ENCODE data around the gene SH3D19. TPM values are rescaled to one million over a fixed set of nuclear protein-coding genes. Genes with fewer than 3 reads are reported as not detected.

Gene SH3D19, protein sequence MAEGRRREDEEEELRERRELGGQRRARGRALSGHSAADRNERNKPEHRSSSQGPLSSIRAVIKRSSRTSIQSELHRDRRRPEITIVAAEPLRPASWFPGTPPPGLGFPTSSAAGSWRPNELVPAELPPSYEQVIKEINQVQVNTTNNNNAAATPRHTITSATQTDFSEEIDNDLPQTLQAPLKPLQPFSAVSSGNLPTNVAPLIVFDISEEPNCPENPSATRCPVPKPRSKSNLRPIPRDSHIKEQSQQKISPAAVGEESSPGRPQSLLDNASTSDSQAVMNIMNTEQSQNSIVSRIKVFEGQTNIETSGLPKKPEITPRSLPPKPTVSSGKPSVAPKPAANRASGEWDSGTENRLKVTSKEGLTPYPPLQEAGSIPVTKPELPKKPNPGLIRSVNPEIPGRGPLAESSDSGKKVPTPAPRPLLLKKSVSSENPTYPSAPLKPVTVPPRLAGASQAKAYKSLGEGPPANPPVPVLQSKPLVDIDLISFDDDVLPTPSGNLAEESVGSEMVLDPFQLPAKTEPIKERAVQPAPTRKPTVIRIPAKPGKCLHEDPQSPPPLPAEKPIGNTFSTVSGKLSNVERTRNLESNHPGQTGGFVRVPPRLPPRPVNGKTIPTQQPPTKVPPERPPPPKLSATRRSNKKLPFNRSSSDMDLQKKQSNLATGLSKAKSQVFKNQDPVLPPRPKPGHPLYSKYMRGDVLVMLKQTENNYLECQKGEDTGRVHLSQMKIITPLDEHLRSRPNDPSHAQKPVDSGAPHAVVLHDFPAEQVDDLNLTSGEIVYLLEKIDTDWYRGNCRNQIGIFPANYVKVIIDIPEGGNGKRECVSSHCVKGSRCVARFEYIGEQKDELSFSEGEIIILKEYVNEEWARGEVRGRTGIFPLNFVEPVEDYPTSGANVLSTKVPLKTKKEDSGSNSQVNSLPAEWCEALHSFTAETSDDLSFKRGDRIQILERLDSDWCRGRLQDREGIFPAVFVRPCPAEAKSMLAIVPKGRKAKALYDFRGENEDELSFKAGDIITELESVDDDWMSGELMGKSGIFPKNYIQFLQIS
- total RNA-seq (100 to 1,000 TPM in 2 of 4 donors, 10 to 100 TPM in 2; 81.6 to 123 (median 98.1) TPM), polyA plus RNA-seq (46.7 TPM)
- long read RNA-seq, donor 1, full-length matches to known transcripts = 23 of 125 reads
- long read RNA-seq, donor 1, partial matches to known transcripts = 41 of 125 reads
- long read RNA-seq, donor 1, other reads (novel, unspliced or antisense) = 61 of 125 reads
- long read RNA-seq, donor 2, full-length matches to known transcripts = 13 of 39 reads
- long read RNA-seq, donor 2, partial matches to known transcripts = 4 of 39 reads
- long read RNA-seq, donor 2, other reads (novel, unspliced or antisense) = 22 of 39 reads
- long read RNA-seq, donor 3, full-length matches to known transcripts = 16 of 122 reads
- long read RNA-seq, donor 3, partial matches to known transcripts = 76 of 122 reads
- long read RNA-seq, donor 3, other reads (novel, unspliced or antisense) = 30 of 122 reads
- long read RNA-seq, donor 4, full-length matches to known transcripts = 23 of 64 reads
- long read RNA-seq, donor 4, partial matches to known transcripts = 17 of 64 reads
- long read RNA-seq, donor 4, other reads (novel, unspliced or antisense) = 24 of 64 reads

DNA sequence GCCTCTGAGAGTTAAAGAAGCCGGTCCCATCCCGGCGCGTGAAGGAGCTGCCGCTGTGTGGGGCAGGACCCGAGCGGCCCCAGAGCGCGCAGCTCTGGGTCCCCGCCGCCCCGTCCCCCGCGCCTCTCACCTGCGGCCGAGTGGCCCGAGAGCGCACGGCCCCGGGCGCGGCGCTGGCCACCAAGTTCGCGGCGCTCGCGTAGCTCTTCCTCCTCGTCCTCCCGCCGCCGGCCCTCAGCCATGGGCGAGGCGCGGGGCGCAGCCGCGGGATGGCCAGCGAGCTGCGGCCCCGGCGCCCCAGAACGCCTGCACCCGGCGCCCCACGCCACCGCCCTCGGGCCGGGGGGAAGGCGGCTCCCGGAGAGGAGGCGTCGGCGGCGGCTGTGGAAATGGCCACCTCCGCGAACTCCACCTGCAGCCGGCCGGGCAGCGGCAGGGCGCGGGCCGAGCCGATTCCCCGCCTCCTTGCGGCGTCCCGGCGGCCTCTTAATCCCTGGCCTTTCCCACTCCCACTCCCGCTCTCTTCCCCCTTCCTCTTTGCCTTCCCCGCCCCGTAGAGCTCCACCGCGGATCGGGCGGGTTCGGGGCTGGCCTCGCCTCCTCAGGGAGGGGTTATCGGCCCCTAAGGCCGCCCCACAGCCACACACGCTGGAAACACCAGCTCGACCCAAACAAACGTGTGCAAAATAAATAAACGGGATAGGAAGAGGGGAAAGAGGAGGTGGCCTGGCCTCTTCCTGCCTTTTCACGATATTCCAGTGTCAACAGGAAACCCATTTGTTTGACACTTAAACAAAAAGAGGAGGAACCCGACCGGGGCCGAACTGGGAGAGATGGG is at the start of gene SH3D19:
SH3D19 (minus strand) TSS at position 495 of the 838 bp plus-strand sequence; CDS start at position 242, 253 bp downstream.
- peak; percentile 97 to 98 for ATAC-seq
- DNase-seq = peak; percentile 81 to 91 (median 90)
- peak within 1 kb of the TSS; percentile 78 for H3K4me3 ChIP-seq (ENCODE audit: low read length)
- WGBS = 1% methylated on average over 88 of the region's 88 CpGs
- H3K27ac ChIP-seq (ENCODE audit: low read length) = peak within 1 kb of the TSS; percentile 90
- H3K9me3 ChIP-seq (ENCODE audit: control insufficient read depth, low read length) = no peaks in the 10 kb centered on the region
- H3K27me3 ChIP-seq (ENCODE audit: control insufficient read depth, insufficient read depth) = no peaks in the 10 kb centered on the region
- peaks cover 2% of the 10 kb centered on the region for H3K4me1 ChIP-seq (ENCODE audit: control insufficient read depth, insufficient read depth, low read length)
- intact Hi-C loops (cut with DNase I) = no loop called here

DNA sequence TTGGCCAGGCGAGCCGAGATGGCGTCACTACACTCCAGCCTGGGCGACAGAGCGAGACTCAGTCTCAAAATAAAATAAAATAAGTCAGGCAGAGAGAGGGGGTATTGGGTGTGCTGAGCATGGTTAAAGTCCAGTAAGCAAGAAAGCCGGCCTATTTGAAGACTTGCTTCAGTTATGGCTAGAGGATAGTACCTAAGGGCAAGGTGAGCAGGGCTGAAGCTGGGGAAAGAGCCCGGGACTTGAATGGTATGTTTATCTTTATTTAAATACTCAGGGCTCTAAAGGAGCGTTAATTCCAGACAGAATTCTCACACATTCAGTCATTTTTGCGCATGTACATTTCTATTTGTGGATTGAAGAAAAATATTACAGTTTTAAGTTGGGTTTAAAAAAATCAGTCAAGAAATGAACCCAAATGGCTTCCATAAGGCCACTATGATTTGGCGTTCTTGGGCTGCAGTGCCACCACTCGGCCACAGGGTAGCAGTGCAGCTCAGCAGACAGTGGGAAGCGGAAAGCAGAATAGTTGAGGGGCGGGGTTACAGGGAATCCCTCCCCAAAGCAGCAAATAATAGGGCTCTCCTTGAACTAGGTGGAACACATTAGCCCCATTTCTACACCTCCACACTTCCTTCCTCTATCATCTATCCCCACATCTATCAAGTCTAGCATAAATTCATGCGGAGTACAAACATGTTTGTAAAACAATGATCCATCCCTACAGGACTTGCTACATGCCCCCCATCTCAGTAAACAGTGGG is 37.2 kb upstream of the SH3D19 start:
- Histone ChIP-seq H3K27me3 (ENCODE audit: control insufficient read depth, insufficient read depth) (no peaks in the 10 kb centered on the region), H3K9me3 (ENCODE audit: control insufficient read depth, low read length) (no peaks in the 10 kb centered on the region), H3K27ac (ENCODE audit: low read length) (no peak overlapping the region), H3K4me3 (ENCODE audit: low read length) (no peak overlapping the region), H3K4me1 (ENCODE audit: control insufficient read depth, insufficient read depth, low read length) (no peaks in the 10 kb centered on the region)
- intact Hi-C loops (cut with DNase I) = loop anchor here in 3 of 4 donors (2.0 to 10.0 kb wide), 5 partner anchors 85 to 248 kb away; partner anchors contain the start of gene PRSS48 (in 2 of the 3)
- peak; percentile 92 to 97 for ATAC-seq
- peak; percentile 82 to 90 (median 90) for DNase-seq
- 48% methylated on average over 14 of the region's 14 CpGs for WGBS

DNA sequence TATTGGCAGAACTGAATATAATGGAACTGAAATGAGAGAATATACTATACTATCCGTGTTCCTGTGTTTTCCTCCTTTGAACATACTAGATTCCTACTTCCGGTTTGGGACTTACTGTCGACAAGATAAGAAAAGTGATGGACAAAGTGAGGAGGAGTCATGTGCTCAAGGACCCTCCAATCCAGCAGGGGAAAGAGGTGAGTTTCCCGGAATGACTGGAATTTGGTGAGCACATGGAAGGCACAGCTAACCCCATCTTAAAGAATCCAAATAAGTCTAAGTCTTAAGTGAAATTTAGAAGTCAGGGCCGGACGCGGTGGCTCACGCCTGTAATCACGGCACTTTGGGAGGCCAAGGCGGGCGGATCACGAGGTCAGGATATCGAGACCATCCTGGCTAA is 36.6 kb upstream of the SH3D19 start:
- no peaks in the 10 kb centered on the region for H3K4me1 ChIP-seq (ENCODE audit: control insufficient read depth, insufficient read depth, low read length)
- no peaks in the 10 kb centered on the region for H3K27me3 ChIP-seq (ENCODE audit: control insufficient read depth, insufficient read depth)
- H3K9me3 ChIP-seq (ENCODE audit: control insufficient read depth, low read length) = no peaks in the 10 kb centered on the region
- intact Hi-C loops (cut with DNase I) = loop anchor here in 3 of 4 donors (2.0 to 10.0 kb wide), 5 partner anchors 85 to 247 kb away; partner anchors contain the start of gene PRSS48 (in 2 of the 3)
- ATAC-seq (no peak), DNase-seq (no peak)
- H3K4me3 ChIP-seq (ENCODE audit: low read length) = no peak overlapping the region
- no peak overlapping the region for H3K27ac ChIP-seq (ENCODE audit: low read length)
- 87% methylated on average over 13 of the region's 13 CpGs for WGBS

DNA sequence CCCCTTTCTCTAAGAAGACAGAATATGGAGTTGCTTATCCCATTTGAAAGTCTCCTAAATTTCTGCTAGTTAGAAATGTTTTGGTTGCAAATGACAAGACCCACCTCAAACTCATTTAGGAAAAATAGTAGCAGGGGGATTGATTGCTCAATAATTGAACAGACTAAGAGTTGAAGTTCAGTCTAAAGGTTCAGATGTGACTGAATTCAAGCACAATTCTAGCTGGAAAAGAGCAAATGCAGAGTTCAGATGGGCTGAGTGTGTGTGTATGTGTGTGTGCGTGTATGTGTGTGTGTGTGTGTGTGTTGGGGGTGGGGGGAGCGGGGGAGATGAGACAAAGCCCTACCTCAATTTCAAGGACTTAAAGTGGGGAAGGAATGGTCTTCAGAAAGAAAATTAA is 35.7 kb upstream of the SH3D19 start:
- Histone ChIP-seq H3K27ac (ENCODE audit: low read length) (no peak overlapping the region), H3K9me3 (ENCODE audit: control insufficient read depth, low read length) (no peaks in the 10 kb centered on the region), H3K4me1 (ENCODE audit: control insufficient read depth, insufficient read depth, low read length) (no peaks in the 10 kb centered on the region), H3K4me3 (ENCODE audit: low read length) (no peak overlapping the region), H3K27me3 (ENCODE audit: control insufficient read depth, insufficient read depth) (no peaks in the 10 kb centered on the region)
- DNase-seq = no peak
- WGBS = 94% methylated on average over 2 of the region's 2 CpGs
- intact Hi-C loops (cut with DNase I) = loop anchor here in 3 of 4 donors (5.0 to 10.0 kb wide), 4 partner anchors 84 to 246 kb away; partner anchors contain the start of gene PRSS48 (in 1 of the 3)
- ATAC-seq = no peak

DNA sequence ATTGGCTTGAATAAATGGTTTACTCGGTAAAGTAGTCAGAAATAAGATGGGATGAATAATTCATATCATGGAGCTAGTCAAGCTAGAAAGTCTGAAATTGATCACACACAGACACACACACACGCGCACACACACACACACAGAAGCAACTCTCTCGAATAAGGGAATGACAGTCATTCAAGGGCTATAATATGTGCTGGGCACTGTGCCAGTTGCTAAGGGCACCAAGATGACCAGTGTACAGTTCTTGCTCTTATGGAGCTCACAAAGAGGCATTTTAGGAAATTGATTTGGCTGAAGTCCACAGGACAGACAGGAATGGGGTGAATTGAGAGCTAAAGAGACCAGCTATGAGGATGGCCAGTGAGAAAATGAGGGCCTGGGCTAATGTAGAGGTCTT is 34.2 kb upstream of the SH3D19 start:
- no peak for DNase-seq
- no peaks in the 10 kb centered on the region for H3K9me3 ChIP-seq (ENCODE audit: control insufficient read depth, low read length)
- H3K4me1 ChIP-seq (ENCODE audit: control insufficient read depth, insufficient read depth, low read length) = no peaks in the 10 kb centered on the region
- H3K4me3 ChIP-seq (ENCODE audit: low read length) = no peak overlapping the region
- 69% methylated on average over 4 of the region's 4 CpGs for WGBS
- no peak overlapping the region for H3K27ac ChIP-seq (ENCODE audit: low read length)
- no peak for ATAC-seq
- intact Hi-C loops (cut with DNase I) = loop anchor here in 1 of 4 donors (10.0 kb wide), 1 partner anchor 85 kb away; the partner anchor contains the start of gene PRSS48
- H3K27me3 ChIP-seq (ENCODE audit: control insufficient read depth, insufficient read depth) = no peaks in the 10 kb centered on the region

DNA sequence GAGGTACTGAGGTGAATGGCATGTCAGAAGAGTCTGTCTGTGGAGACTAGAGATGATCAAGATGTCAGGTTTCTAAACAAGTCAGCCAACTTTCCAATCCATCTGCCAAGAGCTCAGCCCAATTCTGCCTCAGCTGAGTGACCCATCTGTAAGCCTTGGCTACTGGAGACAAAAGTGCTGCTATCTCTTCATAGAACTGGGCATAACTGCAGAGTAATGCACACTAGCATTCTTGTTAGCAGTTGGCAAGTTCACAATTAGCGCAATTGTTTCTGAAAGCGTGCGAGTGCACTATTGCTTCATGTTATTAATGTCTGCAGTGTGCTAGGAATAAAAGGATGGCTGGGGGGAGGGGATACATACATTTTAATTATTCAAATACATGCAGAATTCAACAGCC is 32.9 kb upstream of the SH3D19 start:
- ATAC-seq (no peak), DNase-seq (no peak)
- Histone ChIP-seq H3K27me3 (ENCODE audit: control insufficient read depth, insufficient read depth) (no peaks in the 10 kb centered on the region), H3K4me3 (ENCODE audit: low read length) (no peak overlapping the region), H3K9me3 (ENCODE audit: control insufficient read depth, low read length) (no peaks in the 10 kb centered on the region), H3K4me1 (ENCODE audit: control insufficient read depth, insufficient read depth, low read length) (no peaks in the 10 kb centered on the region), H3K27ac (ENCODE audit: low read length) (no peak overlapping the region)
- WGBS = 79% methylated on average over 3 of the region's 3 CpGs
- intact Hi-C loops (cut with DNase I) = loop anchor here in 1 of 4 donors (10.0 kb wide), 1 partner anchor 83 kb away; the partner anchor contains the start of gene PRSS48

DNA sequence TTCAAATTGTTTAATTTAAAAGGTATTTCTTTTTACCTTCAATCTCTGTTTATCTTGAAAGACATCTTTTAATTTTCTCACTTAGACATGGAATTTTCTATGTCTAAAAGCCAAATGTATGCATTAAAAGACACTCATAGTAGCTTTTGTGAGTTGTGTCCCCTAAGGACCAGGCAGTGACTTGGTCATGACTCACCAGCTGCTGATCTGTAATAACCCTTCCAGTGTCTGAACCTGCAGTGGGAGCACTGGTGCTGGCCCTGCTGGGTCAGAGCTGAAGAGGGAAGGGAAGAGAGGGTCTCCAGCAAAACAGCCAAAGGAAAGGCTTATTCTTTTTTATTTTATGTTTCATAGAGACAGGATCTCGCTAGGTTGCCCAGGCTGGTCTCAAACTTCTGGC is 31.1 kb upstream of the SH3D19 start:
- H3K4me3 ChIP-seq (ENCODE audit: low read length) = no peak overlapping the region
- no peaks in the 10 kb centered on the region for H3K4me1 ChIP-seq (ENCODE audit: control insufficient read depth, insufficient read depth, low read length)
- H3K9me3 ChIP-seq (ENCODE audit: control insufficient read depth, low read length) = no peaks in the 10 kb centered on the region
- intact Hi-C loops (cut with DNase I) = loop anchor here in 1 of 4 donors (10.0 kb wide), 1 partner anchor 82 kb away; the partner anchor contains the start of gene PRSS48
- no peak overlapping the region for H3K27ac ChIP-seq (ENCODE audit: low read length)
- ATAC-seq = no peak
- WGBS = 95% methylated on average over 1 of the region's 1 CpG
- no peak for DNase-seq
- no peaks in the 10 kb centered on the region for H3K27me3 ChIP-seq (ENCODE audit: control insufficient read depth, insufficient read depth)

DNA sequence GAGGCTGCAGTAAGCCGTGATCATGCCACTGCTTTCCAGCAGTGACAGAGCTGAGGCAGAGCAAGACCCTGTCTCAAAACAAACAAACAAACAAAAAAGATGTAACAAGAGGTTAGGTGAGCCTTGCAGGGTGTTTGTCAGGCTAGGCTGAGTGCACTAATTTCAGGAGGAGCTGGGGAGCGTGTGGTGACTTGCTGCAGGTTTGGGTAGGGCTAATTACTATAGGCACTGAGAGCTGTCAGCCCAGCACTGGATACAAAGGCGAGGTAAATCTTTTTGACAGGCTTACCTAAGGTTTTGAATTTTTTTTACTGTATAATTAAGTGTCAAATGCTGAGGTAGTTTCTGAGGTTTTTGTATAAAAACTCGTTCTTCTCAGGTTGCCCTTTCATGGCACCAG is 29.8 kb upstream of the SH3D19 start:
- no peak for DNase-seq
- no peak overlapping the region for H3K27ac ChIP-seq (ENCODE audit: low read length)
- no peaks in the 10 kb centered on the region for H3K4me1 ChIP-seq (ENCODE audit: control insufficient read depth, insufficient read depth, low read length)
- no peak for ATAC-seq
- intact Hi-C loops (cut with DNase I) = loop anchor here in 1 of 4 donors (10.0 kb wide), 1 partner anchor 80 kb away; the partner anchor contains the start of gene PRSS48
- H3K4me3 ChIP-seq (ENCODE audit: low read length) = no peak overlapping the region
- 77% methylated on average over 4 of the region's 4 CpGs for WGBS
- no peaks in the 10 kb centered on the region for H3K9me3 ChIP-seq (ENCODE audit: control insufficient read depth, low read length)
- H3K27me3 ChIP-seq (ENCODE audit: control insufficient read depth, insufficient read depth) = no peaks in the 10 kb centered on the region
